PC-9 (cell line): Measurements from ENCODE around the gene MSH5. TPM values are rescaled to one million over a fixed set of nuclear protein-coding genes. Genes with fewer than 3 reads are reported as not detected.

Source experiments
- BruUV-seq: library from RNA; stranded (reverse); fragments of 400-500 nt; replicated peaks from 2 replicates; lab custom pipeline; 2021; lab: Mats Ljungman, UMichigan
- CTCF ChIA-PET: fragments of 300-600 bp; sonication (Branson Sonifier 250); formaldehyde crosslinking; loops from one replicate; lab custom pipeline; 2022; ENCODE audit warnings: antibody characterized with exemption; lab: Charles Lee
- POLR2A ChIA-PET: fragments of 300-600 bp; sonication (Branson Sonifier 250); formaldehyde crosslinking; loops from one replicate; lab custom pipeline; 2022; ENCODE audit warnings: antibody characterized with exemption; ENCODE audit not compliant: unreplicated experiment; lab: Charles Lee
- DNase-seq, 2 experiments: peaks; one replicate each; pipeline versions ENCODE4 v3.0.0 to v3.0.0-alpha.2; 2015 to 2022; ENCODE audit warnings: mixed read lengths in 1 of 2
- H2AFZ ChIP-seq: fragments of 200-600 bp; sonication (generic); 2 replicates; pipeline ENCODE4 v1.8.1; 2017; ENCODE audit warnings: antibody characterized with exemption
- H3F3A ChIP-seq: fragments of 200-600 bp; sonication (generic); 2 replicates; pipeline ENCODE4 v1.8.1; 2017; ENCODE audit warnings: antibody characterized with exemption, mild to moderate bottlenecking, low read depth; ENCODE audit not compliant: insufficient read depth
- H3K27ac ChIP-seq: fragments of 200-600 bp; sonication (generic); 2 replicates; pipeline ENCODE4 v1.6.1; 2016; ENCODE audit warnings: mixed run types
- H3K27me3 ChIP-seq: fragments of 200-600 bp; sonication (generic); 2 replicates; pipeline ENCODE4 v1.6.1; 2016; ENCODE audit warnings: low read depth, mixed run types; ENCODE audit not compliant: insufficient read depth
- H3K36me3 ChIP-seq: fragments of 200-600 bp; sonication (generic); 2 replicates; pipeline ENCODE4 v1.6.1; 2016; ENCODE audit warnings: low read depth, mixed run types
- H3K4me1 ChIP-seq: fragments of 200-600 bp; sonication (generic); replicated peaks from 2 replicates; pipeline ENCODE4 v1.6.1; 2016; ENCODE audit warnings: mixed run types; ENCODE audit not compliant: insufficient read depth
- H3K4me2 ChIP-seq: fragments of 200-600 bp; sonication (generic); 2 replicates; pipeline ENCODE4 v1.6.1; 2017; ENCODE audit warnings: mixed run types
- H3K4me3 ChIP-seq: fragments of 200-600 bp; sonication (generic); 2 replicates; pipeline ENCODE4 v1.6.1; 2016; ENCODE audit warnings: mixed run types
- H3K79me2 ChIP-seq: fragments of 200-600 bp; sonication (generic); 2 replicates; pipeline ENCODE4 v1.6.1; 2017; ENCODE audit warnings: low read depth, mixed run types
- H3K9me2 ChIP-seq: fragments of 200-600 bp; sonication (generic); 2 replicates; pipeline ENCODE4 v1.8.1; 2017; ENCODE audit warnings: mild to moderate bottlenecking; ENCODE audit not compliant: insufficient read depth
- H3K9me3 ChIP-seq: fragments of 200-600 bp; sonication (generic); 2 replicates; pipeline ENCODE4 v1.8.1; 2016; ENCODE audit warnings: low read depth; ENCODE audit not compliant: insufficient read depth
- H4K20me1 ChIP-seq: fragments of 200-600 bp; sonication (generic); 2 replicates; pipeline ENCODE4 v1.8.1; 2017; ENCODE audit not compliant: insufficient read depth
- EZH2 ChIP-seq: fragments of 200-600 bp; sonication (generic); IDR thresholded peaks from 2 replicates; pipeline ENCODE4 v1.8.0; 2017; ENCODE audit warnings: antibody characterized with exemption, low read depth
- intact Hi-C: fragments of 100-400 bp; cut with micrococcal nuclease; formaldehyde crosslinking; loops from one replicate; pipeline ENCODE4 v1.10.0; 2022; ENCODE audit not compliant: unreplicated experiment
- total RNA-seq: library from RNA; stranded (reverse); gene quantifications from 2 replicates; pipeline ENCODE4 v1.2.3, GENCODE V29; 2021
- TF ChIP-seq, protein P1 (sequence below): fragments of 200-600 bp; sonication (generic); conservative IDR thresholded peaks from 2 replicates; pipeline ENCODE4 v1.6.1; 2017; ENCODE audit warnings: mixed run types, antibody characterized with exemption, mild to moderate bottlenecking, moderate library complexity

The MSH5 gene
- total RNA-seq, 1 experiment from 2014 or later, result 50.0 TPM

DNA sequence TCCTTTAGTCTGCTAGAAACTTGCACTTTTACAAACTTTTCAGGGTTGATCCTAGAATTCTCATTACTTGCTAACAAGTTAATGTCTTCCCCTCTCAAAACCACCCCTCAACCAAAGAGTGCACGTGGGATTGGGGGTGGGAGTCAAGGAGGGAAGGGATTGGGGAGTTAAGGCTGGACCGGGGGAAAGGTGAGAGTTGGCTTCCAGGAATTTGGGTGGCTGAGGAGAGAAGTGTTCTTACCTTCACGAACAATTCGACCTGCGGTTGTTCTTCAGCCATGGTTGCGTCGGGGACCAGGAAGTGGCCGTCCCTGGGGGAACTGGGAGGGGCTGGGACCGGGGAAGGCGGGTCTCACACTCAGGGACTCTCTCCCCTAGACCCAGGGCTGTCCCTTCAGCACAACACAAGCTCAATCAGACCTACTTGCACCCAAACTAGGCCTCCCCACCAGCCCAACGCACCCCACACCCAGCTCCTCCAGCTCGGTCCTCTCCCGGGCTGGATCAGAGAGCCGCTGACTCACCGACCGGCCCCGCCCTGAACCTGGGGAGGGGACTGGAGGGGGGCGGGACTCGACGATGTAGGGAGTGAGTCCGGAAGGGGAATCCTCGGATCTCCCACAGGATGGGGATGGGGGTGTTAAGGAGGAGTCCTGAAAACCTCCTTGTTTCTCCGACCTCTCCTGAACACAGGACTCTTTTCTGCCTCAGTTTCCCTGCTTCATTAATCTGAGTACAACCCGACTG, 3.6 kb upstream of the MSH5 start, which contains the start of gene CLIC1:
Gene CLIC1, minus strand, starts transcription at position 510 of the 747 bp plus-strand sequence. Its CDS starts 230 bp downstream, at position 280.
- Histone ChIP-seq H3K27ac (peak within 1 kb of the TSS; percentile 79), H4K20me1 (peaks cover 21% of the 10 kb centered on the region; the same call in 1 of the 2 replicates), H3K9me3 (no peaks in the 10 kb centered on the region), H3K36me3 (peaks cover 30% of the 10 kb centered on the region), H3K4me3 (peak within 1 kb of the TSS; percentile 86), H3F3A (peaks cover 61% of the 10 kb centered on the region), H2AFZ (peak within 1 kb of the TSS; percentile 75), H3K79me2 (peaks cover 57% of the 10 kb centered on the region), H3K9me2 (no peaks in the 10 kb centered on the region), H3K4me1 (peaks cover 44% of the 10 kb centered on the region), H3K27me3 (no peaks in the 10 kb centered on the region), H3K4me2 (peak within 1 kb of the TSS; percentile 83)
- TF ChIP-seq EZH2, result no peak
- TF ChIP-seq, protein P1, sequence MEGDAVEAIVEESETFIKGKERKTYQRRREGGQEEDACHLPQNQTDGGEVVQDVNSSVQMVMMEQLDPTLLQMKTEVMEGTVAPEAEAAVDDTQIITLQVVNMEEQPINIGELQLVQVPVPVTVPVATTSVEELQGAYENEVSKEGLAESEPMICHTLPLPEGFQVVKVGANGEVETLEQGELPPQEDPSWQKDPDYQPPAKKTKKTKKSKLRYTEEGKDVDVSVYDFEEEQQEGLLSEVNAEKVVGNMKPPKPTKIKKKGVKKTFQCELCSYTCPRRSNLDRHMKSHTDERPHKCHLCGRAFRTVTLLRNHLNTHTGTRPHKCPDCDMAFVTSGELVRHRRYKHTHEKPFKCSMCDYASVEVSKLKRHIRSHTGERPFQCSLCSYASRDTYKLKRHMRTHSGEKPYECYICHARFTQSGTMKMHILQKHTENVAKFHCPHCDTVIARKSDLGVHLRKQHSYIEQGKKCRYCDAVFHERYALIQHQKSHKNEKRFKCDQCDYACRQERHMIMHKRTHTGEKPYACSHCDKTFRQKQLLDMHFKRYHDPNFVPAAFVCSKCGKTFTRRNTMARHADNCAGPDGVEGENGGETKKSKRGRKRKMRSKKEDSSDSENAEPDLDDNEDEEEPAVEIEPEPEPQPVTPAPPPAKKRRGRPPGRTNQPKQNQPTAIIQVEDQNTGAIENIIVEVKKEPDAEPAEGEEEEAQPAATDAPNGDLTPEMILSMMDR, result no peak
- BruUV-seq, result TSS peak; percentile 60
- DNase-seq, result peak; percentile 79 to 83
- ChIA-PET POLR2A (interaction anchor here (0.6 to 1.5 kb wide), 7 partner anchors 10 to 162 kb away, joined by 3 to 6 read pairs (median 3); no protein-coding TSS in a partner anchor), CTCF (interaction anchor here (3.2 kb wide), 1 partner anchor 34 kb away, joined by 10 read pairs; no protein-coding TSS in a partner anchor)
- intact Hi-C loops, result loop anchor here (5.0 to 10.0 kb wide), 2 partner anchors 191 to 239 kb away; partner anchors contain the start of genes ATP6V1G2, DDX39B, MICB and NFKBIL1

DNA sequence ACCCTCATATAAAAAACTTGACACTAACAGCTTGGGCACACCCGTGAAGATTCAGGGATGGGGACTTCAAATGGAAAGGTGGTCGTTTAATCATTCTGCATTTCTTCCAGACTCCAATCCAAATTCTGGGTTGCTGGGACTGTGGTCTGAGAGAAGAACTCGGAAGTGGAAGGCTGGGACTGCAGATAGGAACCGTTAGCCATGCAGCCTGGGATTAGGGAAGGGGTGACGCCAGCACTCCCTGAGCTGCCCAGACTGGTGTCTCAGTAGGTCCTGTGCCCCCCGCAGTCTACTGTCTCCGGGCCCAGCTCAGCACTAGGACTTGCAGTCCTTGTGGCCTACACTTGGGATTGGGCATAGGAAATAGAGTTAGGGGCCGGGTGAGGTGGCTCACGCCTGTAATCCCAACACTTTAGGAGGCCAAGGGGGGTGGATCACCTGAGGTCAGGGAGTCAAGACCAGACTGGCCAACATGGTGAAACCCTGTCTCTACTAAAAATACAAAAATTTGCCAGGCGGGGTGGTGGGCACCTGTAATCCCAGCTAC, 3.0 kb upstream of the MSH5 start:
- DNase-seq, result no peak
- intact Hi-C loops, result loop anchor here (5.0 to 10.0 kb wide), 2 partner anchors 192 to 240 kb away; partner anchors contain the start of genes ATP6V1G2, DDX39B, MICB and NFKBIL1
- peaks cover 57% of the 10 kb centered on the region for H3K79me2 ChIP-seq
- no peaks in the 10 kb centered on the region for H3K9me3 ChIP-seq
- H3K4me2 ChIP-seq, result peak overlapping the region; percentile 83
- H2AFZ ChIP-seq, result peak overlapping the region; percentile 75
- H3K4me1 ChIP-seq, result peaks cover 44% of the 10 kb centered on the region
- H3K36me3 ChIP-seq, result peaks cover 27% of the 10 kb centered on the region
- no peaks in the 10 kb centered on the region for H3K9me2 ChIP-seq
- no peaks in the 10 kb centered on the region for H3K27me3 ChIP-seq
- TSS peak; percentile 15 for BruUV-seq
- ChIA-PET CTCF (interaction anchor here (3.2 kb wide), 1 partner anchor 33 kb away, joined by 10 read pairs; no protein-coding TSS in a partner anchor), POLR2A (interaction anchor here (0.5 to 1.5 kb wide), 7 partner anchors 9 to 161 kb away, joined by 3 to 6 read pairs (median 3); partner anchors contain the start of gene HSPA1B)
- TF ChIP-seq EZH2, result no peak
- TF ChIP-seq, protein P1, result no peak
- H3K27ac ChIP-seq, result peak overlapping the region; percentile 73
- H4K20me1 ChIP-seq, result peaks cover 21% of the 10 kb centered on the region; the same call in 1 of the 2 replicates
- peak overlapping the region; percentile 86 for H3K4me3 ChIP-seq
- peaks cover 59% of the 10 kb centered on the region for H3F3A ChIP-seq
